Measurements from ENCODE around the gene MRPL45.

Gene MRPL45

GRCh38 chr17:38349097-38349730, 52.2 kb downstream of the MRPL45 start:
- peak; percentile 83 to 88 for DNase-seq

GRCh38 chr17:38350035-38350434, 53.1 kb downstream of the MRPL45 start:
- DNase-seq, result no peak

- peak; percentile 88 to 94 for DNase-seq
Observed at GRCh38 chr17:38351412-38352222, 54.6 kb downstream of the MRPL45 start, which contains the start of gene SOCS7. TSS of gene SOCS7 (plus strand) at chr17:38351844. CDS start at chr17:38352053, 209 bp downstream.

DNA sequence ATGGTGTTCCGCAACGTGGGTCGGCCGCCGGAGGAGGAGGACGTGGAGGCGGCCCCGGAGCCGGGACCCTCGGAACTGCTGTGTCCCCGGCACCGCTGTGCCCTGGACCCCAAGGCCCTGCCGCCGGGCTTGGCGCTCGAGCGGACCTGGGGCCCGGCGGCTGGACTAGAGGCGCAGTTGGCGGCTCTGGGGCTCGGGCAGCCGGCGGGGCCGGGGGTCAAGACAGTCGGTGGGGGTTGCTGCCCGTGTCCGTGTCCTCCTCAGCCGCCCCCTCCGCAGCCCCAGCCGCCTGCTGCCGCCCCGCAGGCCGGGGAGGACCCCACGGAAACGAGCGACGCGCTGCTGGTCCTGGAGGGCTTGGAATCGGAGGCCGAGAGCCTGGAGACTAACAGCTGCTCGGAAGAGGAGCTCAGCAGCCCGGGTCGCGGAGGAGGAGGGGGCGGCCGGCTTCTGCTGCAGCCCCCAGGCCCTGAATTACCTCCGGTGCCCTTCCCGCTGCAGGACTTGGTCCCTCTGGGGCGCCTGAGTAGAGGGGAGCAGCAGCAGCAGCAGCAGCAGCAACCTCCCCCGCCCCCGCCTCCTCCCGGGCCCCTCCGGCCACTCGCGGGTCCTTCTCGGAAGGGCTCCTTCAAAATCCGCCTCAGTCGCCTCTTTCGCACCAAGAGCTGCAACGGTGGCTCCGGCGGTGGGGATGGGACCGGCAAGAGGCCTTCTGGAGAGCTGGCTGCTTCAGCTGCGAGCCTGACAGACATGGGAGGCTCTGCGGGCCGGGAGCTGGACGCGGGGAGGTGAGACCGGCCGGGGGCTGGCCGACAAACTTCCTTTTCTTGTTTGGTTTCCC, 55.5 kb downstream of the MRPL45 start:
- DNase-seq, result peak in 1 of 2 donors; percentile 5

- peak in 1 of 2 donors; percentile 0 for DNase-seq
Observed at GRCh38 chr17:38353086-38353604, 56.2 kb downstream of the MRPL45 start.

DNA sequence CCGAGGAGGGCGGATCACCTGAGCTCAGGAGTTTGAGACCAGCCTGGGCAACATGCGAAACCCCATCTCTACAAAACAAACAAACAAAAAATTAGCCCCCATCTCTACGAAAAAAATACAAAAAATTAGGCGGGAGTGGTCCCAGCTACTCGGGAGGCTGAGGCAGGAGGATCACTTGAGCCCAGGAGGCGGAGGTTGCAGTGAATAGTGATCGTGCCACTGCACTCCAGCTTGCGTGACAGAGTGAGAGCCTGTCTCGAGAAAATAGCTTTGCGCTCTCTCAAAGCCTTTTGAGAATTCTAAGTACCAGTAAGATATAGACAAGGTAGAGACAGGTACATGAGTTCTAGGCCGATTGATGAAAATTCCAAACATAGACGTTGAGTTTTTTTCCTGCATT, 56.7 kb downstream of the MRPL45 start:
- no peak for DNase-seq

GRCh38 chr17:38354466-38354865, 57.5 kb downstream of the MRPL45 start:
- no peak for DNase-seq

DNA sequence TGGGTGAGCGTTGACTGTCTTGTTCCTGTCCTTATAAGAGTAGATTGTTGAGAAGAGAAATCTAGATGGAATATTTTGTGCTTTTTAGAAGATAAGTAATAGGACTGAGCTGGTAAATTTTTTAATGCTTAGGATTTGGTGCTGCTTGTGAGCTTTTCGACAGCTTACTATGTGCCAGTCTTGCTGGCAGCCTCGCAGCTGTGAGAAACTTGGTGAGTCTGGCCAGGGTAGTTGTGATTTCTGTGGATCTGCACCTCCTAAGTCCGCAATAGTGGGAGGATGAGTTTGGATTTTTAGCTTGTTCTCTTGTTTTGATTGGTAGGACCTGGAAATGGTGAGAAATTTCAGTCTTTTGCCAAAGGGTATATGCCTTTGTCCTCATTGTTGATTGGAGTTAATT, 58.3 kb downstream of the MRPL45 start:
- DNase-seq, result no peak

GRCh38 chr17:38357486-38358123, 60.6 kb downstream of the MRPL45 start:
- no peak for DNase-seq

DNA sequence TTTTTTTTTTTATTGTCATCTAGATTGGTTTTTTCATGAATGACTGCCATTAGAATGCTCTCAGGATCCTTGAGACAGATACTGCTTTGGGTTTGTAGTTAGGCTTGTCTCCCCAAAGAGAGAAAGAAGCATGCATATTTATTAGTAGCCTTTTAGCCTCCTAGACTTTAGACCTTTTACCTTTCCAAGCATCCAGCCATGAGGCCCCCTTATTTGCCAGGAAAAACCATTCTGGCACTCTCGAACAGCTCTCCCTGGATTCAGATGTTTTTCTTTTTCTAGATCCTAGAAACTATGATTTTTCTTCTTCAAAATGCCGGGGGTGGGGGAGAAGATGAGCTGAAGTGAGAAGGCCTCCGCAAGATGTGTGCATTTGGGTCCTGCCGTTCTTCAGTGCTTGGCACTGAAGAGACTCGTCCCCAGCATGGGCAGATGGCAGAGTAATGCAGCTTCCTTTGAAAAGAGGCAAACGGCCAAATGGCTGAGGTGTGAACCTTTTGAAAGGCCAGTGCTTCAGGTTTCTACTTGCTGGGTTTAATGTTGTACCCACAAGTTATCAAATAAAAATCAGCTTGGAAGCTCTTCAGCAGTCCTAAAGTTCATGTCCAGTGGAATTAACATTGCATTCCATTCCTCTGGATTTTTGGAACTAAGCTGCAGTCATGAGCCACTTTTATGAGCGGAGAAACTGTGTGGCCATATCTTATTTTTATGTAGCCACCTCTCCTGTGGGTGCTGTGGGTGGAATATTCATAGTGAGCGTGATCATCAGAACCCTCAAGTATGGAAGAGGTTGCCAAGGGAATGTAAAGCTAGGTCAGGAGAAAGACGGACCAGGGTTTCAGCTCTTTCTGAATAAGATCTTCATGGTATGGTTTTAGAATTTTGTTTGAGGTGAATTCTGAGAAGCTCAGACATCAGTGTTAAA, 61.9 kb downstream of the MRPL45 start:
- DNase-seq, result no peak

DNA sequence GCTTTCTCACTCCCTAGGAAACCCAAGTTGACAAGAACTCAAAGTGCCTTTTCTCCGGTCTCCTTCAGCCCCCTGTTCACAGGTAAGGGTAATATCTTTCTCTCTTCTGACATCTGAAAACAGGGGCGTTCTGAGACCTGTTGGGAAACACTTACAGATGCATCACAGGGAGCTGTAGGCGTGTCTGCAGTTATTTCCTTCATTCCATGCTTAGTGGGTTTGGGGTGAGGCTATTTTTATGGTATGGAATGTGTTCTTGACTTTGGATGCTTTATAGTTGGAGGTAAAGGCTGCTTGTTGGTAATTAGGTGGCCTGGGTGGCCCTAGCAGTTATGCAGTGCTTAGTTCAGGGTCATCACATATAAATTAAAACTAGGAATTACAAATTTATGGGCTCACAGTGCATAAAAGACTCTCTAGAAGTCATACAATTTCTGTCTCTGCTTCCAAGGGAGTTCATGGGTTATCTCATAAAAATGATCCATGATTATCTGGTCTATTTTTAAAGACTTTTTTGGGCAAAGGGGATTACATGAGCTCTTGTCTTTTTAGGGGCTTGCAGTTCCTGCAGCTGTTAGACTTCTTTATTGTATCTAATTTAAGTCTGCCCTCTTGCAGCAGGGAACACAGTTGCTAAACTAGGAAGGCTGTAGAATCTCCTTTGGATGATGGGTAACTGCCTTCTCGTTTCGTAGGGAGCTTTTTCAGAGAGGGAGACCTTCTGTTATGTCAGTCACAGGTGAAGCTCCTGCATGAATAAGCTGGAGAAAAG, 64.9 kb downstream of the MRPL45 start:
- DNase-seq, result no peak

- DNase-seq, result no peak
Observed at GRCh38 chr17:38363016-38363415, 66.0 kb downstream of the MRPL45 start.

DNA sequence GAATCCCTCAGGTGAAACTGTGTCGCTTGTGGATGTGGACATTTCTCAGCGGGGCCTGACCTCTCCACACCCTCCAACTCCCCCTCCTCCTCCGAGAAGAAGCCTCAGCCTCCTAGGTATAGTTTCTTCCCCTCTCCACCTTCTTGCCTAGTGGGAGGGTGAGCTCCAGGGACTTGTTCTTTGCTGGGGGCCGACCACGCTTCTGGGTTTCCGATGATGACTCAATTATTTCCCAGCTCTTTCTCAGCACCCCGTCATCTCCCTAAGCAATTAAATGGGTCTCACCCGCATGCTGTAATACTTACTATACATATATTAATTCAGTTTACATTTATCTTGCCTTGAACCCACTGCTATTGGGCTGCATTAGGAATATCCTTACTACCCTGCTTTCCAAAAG, 67.8 kb downstream of the MRPL45 start:
- no peak for DNase-seq

GRCh38 chr17:38369124-38369886, 72.3 kb downstream of the MRPL45 start:
- no peak for DNase-seq

All from CD4-positive, alpha-beta T cell treated with Interferon alpha-2 for 1 hour (primary cell).